GM19455 (cell line): ENCODE results near the gene ARL8B.
"Not testable (repeated sequence)": the region's sequence is repeated elsewhere in the genome, so short reads cannot be mapped to it uniquely, and the experiment has no call there.

ENCODE experiments used
- ATAC-seq: cut with Tn5 transposase; IDR thresholded peaks from one replicate; pipeline ENCODE4 v1.9.1; 2021; ENCODE audit not compliant: unreplicated experiment

The ARL8B gene

DNA sequence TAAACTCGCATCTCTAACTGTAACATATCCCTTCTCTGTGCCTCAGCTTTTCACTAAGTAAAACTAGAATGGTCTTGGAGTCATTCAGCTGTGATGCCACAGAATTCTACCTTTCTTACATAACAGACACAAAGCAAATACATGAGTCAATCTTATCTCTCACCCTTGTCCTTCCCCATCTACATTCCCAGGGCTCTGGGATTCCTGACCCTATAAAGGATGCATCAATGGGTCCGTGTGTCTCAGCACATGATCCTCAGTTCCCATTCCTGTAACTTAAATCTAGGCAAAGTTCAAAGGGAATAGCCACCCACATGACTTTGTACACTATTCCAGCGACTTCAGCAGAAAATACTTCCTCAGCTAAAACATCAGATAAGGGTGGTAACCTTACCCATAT, 11.8 kb upstream of the ARL8B start:
- no peak for ATAC-seq

DNA sequence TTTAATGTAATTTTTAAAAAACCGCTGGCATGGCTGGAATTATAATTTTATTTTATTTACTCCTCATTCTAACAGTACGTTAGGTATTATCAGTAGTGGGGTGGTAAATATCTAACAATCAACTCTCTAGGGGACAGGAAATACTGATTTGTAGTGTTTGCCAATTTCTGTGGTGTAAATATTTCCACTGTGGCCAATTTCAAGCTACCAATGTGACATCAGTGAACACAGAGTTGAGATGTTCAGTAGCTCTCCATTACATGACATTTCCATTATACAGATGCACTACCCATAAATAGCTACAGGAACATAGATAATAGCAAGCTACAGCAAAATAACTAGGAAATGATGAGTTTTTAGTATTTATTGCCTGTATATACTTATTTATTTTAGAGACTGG, 10.0 kb upstream of the ARL8B start:
- no peak for ATAC-seq

DNA sequence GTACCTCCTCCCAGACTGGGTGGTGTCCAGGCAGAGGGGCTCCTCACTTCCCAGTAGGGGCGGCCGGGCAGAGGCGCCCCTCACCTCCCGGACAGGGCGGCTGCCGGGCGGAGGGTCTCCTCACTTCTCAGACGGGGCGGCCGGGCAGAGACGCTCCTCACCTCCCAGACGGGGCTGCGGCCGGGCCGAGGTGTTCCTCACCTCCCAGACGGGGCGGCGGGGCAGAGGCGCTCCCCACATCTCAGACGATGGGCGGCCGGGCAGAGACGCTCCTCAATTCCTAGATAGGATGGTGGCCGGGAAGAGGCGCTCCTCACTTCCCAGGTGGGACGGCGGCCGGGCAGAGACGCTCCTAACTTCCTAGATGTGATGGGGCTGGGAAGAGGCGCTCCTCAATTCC, 8.4 kb upstream of the ARL8B start:
- not testable (repeated sequence) for ATAC-seq

DNA sequence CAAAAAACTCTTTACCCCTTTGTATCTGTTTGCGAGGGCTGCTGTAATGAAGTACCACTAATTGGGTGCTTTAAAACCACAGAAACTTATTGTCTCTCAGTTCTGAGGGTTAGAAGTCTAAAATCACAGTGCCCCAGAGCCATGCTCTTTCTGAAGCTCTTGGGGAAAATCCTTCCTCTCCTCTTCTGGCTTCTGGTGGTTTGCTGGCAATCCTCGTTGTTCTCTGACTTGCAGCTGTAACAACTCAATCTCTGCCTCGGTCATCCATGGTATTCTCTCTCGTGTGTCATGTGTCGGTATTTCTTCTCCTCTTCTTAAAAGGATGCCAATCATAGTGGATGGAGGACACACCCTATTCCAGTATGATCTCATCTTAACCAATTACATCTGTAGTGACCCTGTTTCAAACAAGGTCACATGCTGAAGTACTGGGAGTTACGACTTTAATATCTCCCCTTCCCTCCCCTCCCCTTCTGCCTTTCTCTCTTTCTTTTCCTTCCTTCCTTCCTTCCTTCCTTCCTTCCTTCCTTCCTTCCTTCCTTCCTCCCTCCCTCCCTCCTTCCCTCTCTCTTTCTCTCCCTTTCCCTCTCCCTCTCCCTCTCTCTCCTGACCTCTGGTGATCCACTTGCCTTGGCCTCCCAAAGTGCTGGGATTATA, 6.5 kb upstream of the ARL8B start:
- ATAC-seq, result no peak

- no peak for ATAC-seq
Observed at GRCh38 chr3:5116538-5116937, 5.6 kb upstream of the ARL8B start.

DNA sequence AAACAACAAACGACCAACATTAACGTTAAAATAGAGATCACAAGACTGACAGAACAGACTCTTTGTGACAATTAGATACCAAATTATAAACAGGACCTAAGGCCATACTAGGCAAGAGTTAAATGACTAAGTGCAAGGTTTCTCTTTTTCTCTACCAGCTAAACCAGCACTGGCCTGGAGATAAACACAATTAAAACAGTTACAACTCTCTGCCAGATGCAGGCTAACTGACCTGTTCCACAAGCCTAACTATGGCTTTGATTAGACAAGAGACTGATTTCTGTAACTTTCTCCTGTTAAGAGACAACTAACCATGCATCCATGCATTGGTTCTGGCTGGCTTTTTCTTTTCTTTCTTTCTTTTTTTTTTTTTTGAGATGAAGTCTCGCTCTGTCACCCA, 1.6 kb upstream of the ARL8B start:
- ATAC-seq, result no peak

DNA sequence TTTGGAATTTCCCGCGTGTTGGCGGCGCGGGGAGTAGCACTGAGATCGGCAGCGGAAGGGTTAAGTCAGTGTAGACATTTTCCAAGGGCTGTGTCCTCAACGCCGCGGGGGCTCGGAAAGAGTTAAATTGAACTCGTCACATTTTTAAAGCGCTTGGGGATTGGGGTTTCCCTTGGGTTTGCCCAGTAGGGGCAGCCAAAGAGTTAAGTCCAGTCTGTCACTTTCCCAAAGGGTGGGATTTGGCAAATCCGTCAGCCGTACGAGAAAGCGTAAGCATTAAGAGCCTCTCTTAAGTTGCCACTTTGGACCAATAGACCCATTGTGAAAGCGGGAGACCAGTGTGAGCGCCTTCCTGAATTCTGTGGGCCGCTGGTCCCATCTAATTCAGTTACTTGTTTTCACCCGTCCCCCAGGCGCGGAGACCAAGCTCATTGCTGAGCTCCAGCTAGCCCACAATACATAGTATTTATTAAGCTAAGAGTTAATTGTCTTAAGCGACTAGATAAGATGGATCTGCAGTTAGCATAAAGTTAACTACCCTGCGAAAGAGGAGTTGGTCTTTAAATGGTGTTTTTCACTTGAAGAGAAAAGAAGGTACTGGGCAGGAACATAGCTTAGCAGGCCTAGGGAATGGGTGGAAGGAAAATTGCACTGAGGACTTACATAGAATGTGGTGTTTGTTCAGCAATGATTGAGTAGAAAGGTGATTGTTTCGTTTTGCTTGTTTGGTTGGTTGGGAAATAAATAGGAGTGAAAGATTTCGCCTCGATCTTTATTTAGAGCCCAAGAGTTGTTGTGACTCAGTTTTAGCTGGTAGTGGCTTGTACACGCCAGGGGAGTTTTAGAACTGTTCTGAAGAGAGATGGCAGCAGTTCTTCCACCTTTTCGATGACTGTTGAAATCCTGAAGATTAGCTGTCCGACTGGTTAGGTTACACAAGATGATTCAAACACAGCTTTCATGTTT, 932 bp downstream of the ARL8B start:
- ATAC-seq, result peak; percentile 11

DNA sequence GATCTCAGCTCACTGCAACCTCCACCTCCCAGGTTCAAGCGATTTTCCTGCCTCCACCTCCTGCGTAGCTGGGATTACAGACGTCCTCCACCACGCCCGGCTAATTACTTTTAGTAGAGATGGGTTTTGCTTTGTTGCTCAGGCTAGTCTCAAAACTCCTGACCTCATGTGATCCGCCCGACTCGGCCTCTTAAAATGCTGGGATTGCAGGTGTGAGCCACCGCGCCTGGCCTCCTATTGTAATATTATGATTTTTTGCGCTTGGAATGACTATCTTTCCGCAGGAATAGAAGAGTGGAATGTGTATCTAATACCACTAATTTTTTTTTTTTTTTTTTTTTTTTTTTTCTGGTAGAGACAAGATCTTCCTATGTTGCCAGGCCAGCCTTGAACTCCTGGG, 1.8 kb downstream of the ARL8B start:
- ATAC-seq, result no peak

GRCh38 chr3:5126586-5126985, 4.5 kb downstream of the ARL8B start:
- no peak for ATAC-seq

- ATAC-seq, result no peak
Observed at GRCh38 chr3:5128849-5129248, 6.8 kb downstream of the ARL8B start.

- ATAC-seq, result no peak
Observed at GRCh38 chr3:5133239-5134018, 11.3 kb downstream of the ARL8B start.

DNA sequence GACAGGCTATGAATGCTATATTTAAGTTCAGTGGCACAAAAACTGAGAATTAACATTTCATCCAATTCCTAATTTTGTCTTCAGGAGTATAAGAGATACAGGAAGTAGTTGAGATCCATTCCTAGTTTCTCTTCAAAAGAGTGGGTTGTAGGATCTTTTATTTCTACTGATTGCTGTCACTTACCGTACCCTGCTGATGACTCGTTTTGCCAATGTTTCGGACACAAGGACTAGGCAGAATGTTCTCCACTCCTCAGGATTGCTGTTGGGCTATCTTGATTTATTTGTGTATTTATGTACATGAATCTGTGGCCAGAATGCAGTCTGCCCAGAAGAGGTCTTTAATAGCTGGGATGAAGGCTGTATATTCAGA, 11.9 kb downstream of the ARL8B start:
- ATAC-seq, result no peak

- ATAC-seq, result no peak
Observed at GRCh38 chr3:5134499-5134898, 12.4 kb downstream of the ARL8B start.

GRCh38 chr3:5136211-5136918, 14.3 kb downstream of the ARL8B start:
- peak; percentile 65 for ATAC-seq

GRCh38 chr3:5136919-5137429, 14.9 kb downstream of the ARL8B start:
- ATAC-seq, result peak; percentile 7

GRCh38 chr3:5138214-5138981, 16.3 kb downstream of the ARL8B start:
- ATAC-seq, result no peak

DNA sequence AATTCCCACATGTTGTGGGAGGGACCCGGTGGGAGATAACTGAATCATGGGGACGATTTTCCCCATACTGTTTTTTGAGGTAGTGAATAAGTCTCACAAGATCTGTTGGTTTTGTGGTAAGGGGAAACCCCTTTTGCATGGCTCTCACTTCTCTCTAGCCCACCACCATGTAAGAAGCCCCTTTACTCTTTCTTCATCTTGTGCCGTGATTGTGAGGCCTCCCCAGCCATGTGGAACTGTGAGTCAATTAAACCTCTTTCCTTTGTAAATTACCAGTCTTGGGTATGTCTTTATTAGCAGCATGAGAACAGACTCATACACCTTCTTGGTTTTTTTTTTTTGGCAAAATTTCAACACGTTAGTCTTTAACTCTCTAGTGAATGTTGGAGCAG, 18.1 kb downstream of the ARL8B start:
- no peak for ATAC-seq

GRCh38 chr3:5140839-5141238, 18.7 kb downstream of the ARL8B start:
- ATAC-seq, result no peak

DNA sequence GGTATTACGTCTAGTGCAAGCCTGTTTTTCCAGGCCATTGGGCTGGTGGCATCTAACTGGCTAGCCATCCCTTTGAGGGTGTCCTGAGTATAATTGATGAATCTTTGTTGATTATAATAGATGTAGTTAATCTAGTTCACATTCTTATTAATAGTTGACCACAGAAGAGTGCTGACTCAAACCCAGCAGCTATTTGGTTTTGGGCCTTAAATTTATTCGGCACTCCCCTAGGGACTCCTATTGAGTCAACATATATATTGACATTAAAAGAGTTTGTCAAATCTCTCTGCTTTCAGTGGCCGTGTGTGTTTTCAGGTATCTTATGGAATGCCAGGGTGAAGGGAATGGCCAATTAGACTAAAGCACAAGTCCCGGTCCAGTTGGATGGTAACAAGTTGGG, 19.7 kb downstream of the ARL8B start:
- no peak for ATAC-seq

DNA sequence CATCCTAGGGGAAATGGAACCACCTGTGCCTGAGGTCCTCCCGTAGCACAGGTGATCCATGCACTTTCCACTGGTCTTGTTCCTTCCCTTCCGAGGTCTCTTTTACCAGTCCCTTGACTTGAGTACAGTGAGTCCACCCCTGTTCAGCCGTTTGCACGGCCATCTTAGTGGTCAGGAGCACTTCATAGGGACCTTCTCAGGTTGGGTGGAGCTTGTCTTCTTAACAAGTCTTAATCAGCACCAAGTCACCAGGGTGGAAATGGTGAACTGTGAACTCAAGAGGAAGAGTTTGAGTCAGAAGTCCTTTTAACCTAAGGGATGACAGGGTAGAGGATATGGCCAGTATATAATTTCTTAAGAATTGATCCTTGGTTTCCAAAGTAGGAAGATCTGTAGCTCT, 21.4 kb downstream of the ARL8B start:
- no peak for ATAC-seq
